Esophagus muscularis mucosa (tissue), 4 donors: ENCODE measurements around the gene OR10A6. TPM values are rescaled to one million over a fixed set of nuclear protein-coding genes. Genes with fewer than 3 reads are reported as not detected.

Experiments
- DNase-seq: peaks from one replicate; pipeline ENCODE4 v3.0.0-alpha.2; 2017; ENCODE audit errors: extremely low spot score
- H3K27ac ChIP-seq, 4 donors: fragments of 200-600 bp; sonication (generic); replicated peaks in 1 of 4; 1 replicate in 3 of 4; 2 replicates in 1 of 4; pipeline ENCODE4 v1.5.1; 2016 to 2019; ENCODE audit warnings: mild to moderate bottlenecking in 1 of 4
- H3K27me3 ChIP-seq, 4 donors: fragments of 200-600 bp; sonication (generic); one replicate each; pipeline versions ENCODE4 v1.5.1 to v1.6.0; 2016 to 2019
- H3K36me3 ChIP-seq, 4 donors: fragments of 200-600 bp; sonication (generic); one replicate each; pipeline ENCODE4 v1.5.1; 2016 to 2019
- H3K4me1 ChIP-seq, 4 donors: fragments of 200-600 bp; sonication (generic); one replicate each; pipeline ENCODE4 v1.5.1; 2016 to 2019
- H3K4me3 ChIP-seq, 4 donors: fragments of 200-600 bp; sonication (generic); 1 replicate in 2 of 4; 2 replicates in 2 of 4; pipeline ENCODE4 v1.5.1; 2016 to 2019; ENCODE audit warnings: mild to moderate bottlenecking in 4 of 4, moderate library complexity in 1 of 4
- H3K9me3 ChIP-seq, 4 donors: fragments of 200-600 bp; sonication (generic); 1 replicate in 3 of 4; 2 replicates in 1 of 4; pipeline ENCODE4 v1.5.1; 2016 to 2019
- EP300 ChIP-seq: sonication (generic); formaldehyde crosslinking; IDR thresholded peaks from one replicate; pipeline ENCODE4 v1.6.1; 2017; ENCODE audit warnings: antibody characterized with exemption
- POLR2A ChIP-seq: fragments of 450-650 bp; IDR thresholded peaks from one replicate; pipeline ENCODE4 v1.6.1; 2017; ENCODE audit warnings: antibody characterized with exemption, moderate library complexity, mild to moderate bottlenecking, low read depth
- POLR2AphosphoS5 ChIP-seq, 2 donors: sonication (generic); formaldehyde crosslinking; IDR thresholded peaks; one replicate each; pipeline ENCODE4 v1.6.1; 2017; ENCODE audit warnings: antibody characterized with exemption in 2 of 2
- WGBS: methylation state at CpG from one replicate; pipeline ENCODE4 v1.1.5; 2018; 5-methylcytosine and 5-hydroxymethylcytosine counted together
- intact Hi-C: fragments of 100-400 bp; cut with DNase I; formaldehyde crosslinking; loops from one replicate; pipeline ENCODE4 v1.15.1; 2023
- total RNA-seq, 4 donors: library from RNA; depleted of rRNA; stranded (reverse); fragments of >200 nt; gene quantifications; one replicate each; pipeline versions ENCODE4 v1.1.0 to v1.2.1, GENCODE V29; 2016
- TF ChIP-seq, protein P1 (sequence below), 3 experiments: fragments of 200-600 bp in 2 of 3; fragments of 450-650 bp in 1 of 3; sonication (generic) in 2 of 3; IDR thresholded peaks; one replicate each; pipeline ENCODE4 v1.5.1; 2017 to 2019; ENCODE audit warnings: antibody characterized with exemption in 3 of 3, mild to moderate bottlenecking in 2 of 3, moderate library complexity in 1 of 3

The OR10A6 gene
- total RNA-seq, 4 donors from 2014 or later: not detected

DNA sequence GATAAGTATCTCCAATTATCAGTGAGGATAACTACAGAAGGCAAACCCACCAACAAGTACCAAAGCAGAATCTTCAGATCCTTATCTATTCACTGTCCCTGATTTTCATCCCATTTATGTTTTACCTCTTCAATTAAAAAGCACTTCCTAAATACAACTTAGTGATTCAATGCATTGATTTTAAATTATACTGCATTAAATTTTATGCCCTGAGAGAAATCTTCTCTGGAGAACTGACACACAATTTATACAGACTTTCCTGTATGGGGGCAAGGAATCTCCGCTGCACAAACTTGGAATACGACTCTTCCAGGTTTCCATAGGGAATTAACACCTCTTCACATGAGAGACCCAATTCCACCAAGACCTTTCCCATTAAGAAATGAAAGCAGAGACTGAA is 10.5 kb upstream of the OR10A6 start, which contains the start of gene OR10A3:
Gene OR10A3, minus strand, starts transcription at position 101 of the 400 bp plus-strand sequence. CDS start 2,188 bp downstream, outside the sequence.
- peaks cover 0 to 31% (median 19%) of the 10 kb centered on the region in 4 donors for H3K9me3 ChIP-seq
- no peaks in the 10 kb centered on the region for H3K36me3 ChIP-seq
- no peak within 1 kb of the TSS for H3K27ac ChIP-seq
- no peaks in the 10 kb centered on the region for H3K4me1 ChIP-seq
- H3K27me3 ChIP-seq: peaks cover 0 to 8% (median 0%) of the 10 kb centered on the region in 4 donors
- intact Hi-C loops: no loop called here
- no peak for DNase-seq
- no peak for TF ChIP-seq EP300
- no peak for TF ChIP-seq POLR2A
- no peak for TF ChIP-seq POLR2AphosphoS5 (IDR thresholded peaks at IDR 0.05)
- TF ChIP-seq, protein P1, sequence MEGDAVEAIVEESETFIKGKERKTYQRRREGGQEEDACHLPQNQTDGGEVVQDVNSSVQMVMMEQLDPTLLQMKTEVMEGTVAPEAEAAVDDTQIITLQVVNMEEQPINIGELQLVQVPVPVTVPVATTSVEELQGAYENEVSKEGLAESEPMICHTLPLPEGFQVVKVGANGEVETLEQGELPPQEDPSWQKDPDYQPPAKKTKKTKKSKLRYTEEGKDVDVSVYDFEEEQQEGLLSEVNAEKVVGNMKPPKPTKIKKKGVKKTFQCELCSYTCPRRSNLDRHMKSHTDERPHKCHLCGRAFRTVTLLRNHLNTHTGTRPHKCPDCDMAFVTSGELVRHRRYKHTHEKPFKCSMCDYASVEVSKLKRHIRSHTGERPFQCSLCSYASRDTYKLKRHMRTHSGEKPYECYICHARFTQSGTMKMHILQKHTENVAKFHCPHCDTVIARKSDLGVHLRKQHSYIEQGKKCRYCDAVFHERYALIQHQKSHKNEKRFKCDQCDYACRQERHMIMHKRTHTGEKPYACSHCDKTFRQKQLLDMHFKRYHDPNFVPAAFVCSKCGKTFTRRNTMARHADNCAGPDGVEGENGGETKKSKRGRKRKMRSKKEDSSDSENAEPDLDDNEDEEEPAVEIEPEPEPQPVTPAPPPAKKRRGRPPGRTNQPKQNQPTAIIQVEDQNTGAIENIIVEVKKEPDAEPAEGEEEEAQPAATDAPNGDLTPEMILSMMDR (IDR thresholded peaks at IDR 0.05): no peak
- no peak within 1 kb of the TSS for H3K4me3 ChIP-seq
- WGBS: 76% methylated on average over 2 of the region's 2 CpGs

DNA sequence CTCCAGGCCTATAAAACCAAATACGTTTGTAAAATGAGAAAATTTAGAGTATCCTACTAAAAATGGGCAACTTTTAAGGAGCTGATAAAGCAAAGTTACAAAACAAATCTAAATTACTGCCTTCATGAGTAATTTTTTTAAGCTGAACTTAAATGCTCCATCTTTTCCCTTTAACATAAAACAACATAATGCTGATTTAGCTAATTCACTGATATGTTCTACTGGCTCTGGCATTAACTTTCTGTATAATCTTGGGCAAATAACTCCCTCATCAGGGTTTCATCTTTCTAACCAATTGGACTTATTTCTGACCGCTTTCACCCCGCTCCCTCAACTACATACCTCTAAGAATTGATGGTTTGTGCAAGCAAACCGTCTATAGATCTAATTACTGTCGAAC is 10.1 kb upstream of the OR10A6 start:
- H3K27ac ChIP-seq: no peak overlapping the region
- DNase-seq: no peak
- 68% methylated on average over 5 of the region's 5 CpGs for WGBS

DNA sequence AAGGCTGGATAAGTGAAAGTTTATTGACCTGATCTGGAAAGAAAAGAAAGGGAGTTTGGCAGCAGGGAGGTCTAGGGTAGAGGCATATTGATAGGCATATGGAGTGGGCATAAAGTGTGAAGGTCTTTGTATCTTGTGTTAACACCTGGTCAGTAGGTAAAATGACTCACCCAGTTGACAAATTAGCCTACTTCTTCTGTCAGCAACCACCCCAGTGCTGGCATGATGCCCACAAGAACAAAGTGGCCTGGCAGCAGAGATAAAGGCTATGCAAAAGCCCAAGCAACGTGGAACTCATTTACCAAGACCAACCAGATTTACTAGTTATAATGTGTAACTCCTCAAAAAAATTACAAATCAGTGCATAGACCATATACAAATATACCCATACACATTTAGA is 5.5 kb upstream of the OR10A6 start:
- no peaks in the 10 kb centered on the region for H3K4me1 ChIP-seq
- DNase-seq: no peak
- TF ChIP-seq POLR2A (no peak), POLR2AphosphoS5 (IDR thresholded peaks at IDR 0.05) (no peak), EP300 (no peak)
- TF ChIP-seq, protein P1 (IDR thresholded peaks at IDR 0.05): no peak
- WGBS: 67% methylated on average over 1 of the region's 1 CpG
- no peak overlapping the region for H3K27ac ChIP-seq
- no peaks in the 10 kb centered on the region for H3K9me3 ChIP-seq
- no peaks in the 10 kb centered on the region for H3K36me3 ChIP-seq
- no peaks in the 10 kb centered on the region for H3K27me3 ChIP-seq
- intact Hi-C loops: no loop called here
- no peak overlapping the region for H3K4me3 ChIP-seq

More for the DNA sequence above, 10.1 kb upstream of the OR10A6 start:
- TF ChIP-seq POLR2AphosphoS5 (IDR thresholded peaks at IDR 0.05) (no peak), POLR2A (no peak), EP300 (no peak)
- TF ChIP-seq, protein P1 (IDR thresholded peaks at IDR 0.05): no peak
- Histone ChIP-seq H3K36me3 (no peaks in the 10 kb centered on the region), H3K27me3 (peaks cover 0 to 4% (median 0%) of the 10 kb centered on the region in 4 donors), H3K9me3 (peaks cover 0 to 31% (median 19%) of the 10 kb centered on the region in 4 donors), H3K4me1 (no peaks in the 10 kb centered on the region), H3K4me3 (no peak overlapping the region)
- intact Hi-C loops: no loop called here

DNA sequence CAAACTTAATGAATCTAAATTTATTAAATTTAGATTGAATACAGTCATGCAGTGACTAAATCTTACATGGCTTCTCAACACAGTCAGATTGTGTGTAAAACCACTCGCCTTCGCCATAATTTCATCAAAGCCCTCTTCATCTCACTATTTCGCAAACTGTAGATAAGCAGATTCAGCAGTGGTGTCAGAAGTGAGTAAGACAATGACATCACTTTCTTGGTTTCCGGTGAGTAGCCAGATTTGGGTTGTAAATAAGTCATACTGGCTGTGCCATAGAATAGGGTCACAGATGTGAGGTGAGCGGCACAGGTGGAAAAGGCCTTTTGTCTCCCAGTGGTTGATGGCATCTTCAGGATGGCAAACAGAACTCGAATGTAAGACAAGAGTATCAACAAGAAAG is 3.4 kb downstream of the OR10A6 start:
- H3K27me3 ChIP-seq: peaks cover 0 to 12% (median 0%) of the 10 kb centered on the region in 4 donors
- no peaks in the 10 kb centered on the region for H3K9me3 ChIP-seq
- no peak for DNase-seq
- H3K4me3 ChIP-seq: no peak overlapping the region
- no peaks in the 10 kb centered on the region for H3K4me1 ChIP-seq
- no peaks in the 10 kb centered on the region for H3K36me3 ChIP-seq
- intact Hi-C loops: no loop called here
- WGBS: 80% methylated on average over 6 of the region's 6 CpGs
- TF ChIP-seq EP300 (no peak), POLR2AphosphoS5 (IDR thresholded peaks at IDR 0.05) (no peak), POLR2A (no peak)
- TF ChIP-seq, protein P1 (IDR thresholded peaks at IDR 0.05): no peak
- H3K27ac ChIP-seq: no peak overlapping the region

DNA sequence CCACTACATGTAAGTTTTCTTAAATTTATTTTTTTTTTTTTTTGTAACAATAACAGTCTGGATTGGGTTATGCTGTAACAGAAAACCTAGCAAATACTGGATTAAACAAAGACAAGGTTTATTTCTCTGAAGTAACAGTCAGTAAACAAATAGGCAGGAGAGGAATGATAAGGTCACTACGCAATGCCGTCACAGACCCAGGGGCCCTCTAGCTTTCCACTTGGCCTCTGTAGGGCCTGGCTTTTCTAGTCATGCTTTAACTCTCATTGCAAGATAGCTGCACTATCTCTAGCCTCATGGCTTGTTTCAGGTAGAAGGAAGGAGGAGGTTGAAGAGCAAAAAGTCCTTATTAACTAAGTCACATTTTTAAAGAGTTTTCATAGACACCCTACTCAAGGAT is 6.5 kb downstream of the OR10A6 start:
- Histone ChIP-seq H3K4me3 (no peak overlapping the region), H3K4me1 (no peaks in the 10 kb centered on the region), H3K36me3 (no peaks in the 10 kb centered on the region), H3K27ac (no peak overlapping the region), H3K27me3 (peaks cover 0 to 12% (median 0%) of the 10 kb centered on the region in 4 donors), H3K9me3 (no peaks in the 10 kb centered on the region)
- TF ChIP-seq, protein P1 (IDR thresholded peaks at IDR 0.05): no peak
- TF ChIP-seq EP300 (no peak), POLR2A (no peak), POLR2AphosphoS5 (IDR thresholded peaks at IDR 0.05) (no peak)
- intact Hi-C loops: no loop called here
- no peak for DNase-seq
- 54% methylated on average over 2 of the region's 2 CpGs for WGBS
